ENCODE measurements around the gene KANSL1L. TPM values are rescaled to one million over a fixed set of nuclear protein-coding genes. Genes with fewer than 3 reads are reported as not detected.
A peak's percentile ranks its signal among the peaks of the same experiment; 100 is the strongest.

The KANSL1L gene
- total RNA-seq, 1 donor, result 38.0 TPM

GRCh38 chr2:210027608-210028007 is 143.6 kb downstream of the KANSL1L start:
- Histone ChIP-seq H3K4me3 (ENCODE audit: insufficient read depth, low read length) (no peak overlapping the region), H3K27ac (ENCODE audit: low read depth, low read length) (no peak overlapping the region), H3K4me2 (ENCODE audit: insufficient read depth, low read length) (no peak overlapping the region), H3K4me1 (ENCODE audit: insufficient read depth, low read length) (no peaks in the 10 kb centered on the region), H3K9me3 (ENCODE audit: low read depth, low read length) (no peaks in the 10 kb centered on the region), H4K20me1 (ENCODE audit: insufficient read depth, low read length) (no peaks in the 10 kb centered on the region), H3K79me2 (ENCODE audit: insufficient read depth, low read length) (no peaks in the 10 kb centered on the region), H2AFZ (ENCODE audit: low read length) (no peak overlapping the region), H3K27me3 (ENCODE audit: insufficient read depth, low read length) (no peaks in the 10 kb centered on the region), H3K36me3 (ENCODE audit: insufficient read depth, low read length) (peaks cover 8% of the 10 kb centered on the region)
- no peak for TF ChIP-seq CTCF (IDR thresholded peaks at IDR 0.05; ENCODE audit: extremely low read depth, low read depth, low read length)
- DNase-seq (ENCODE audit: insufficient read length, low spot score, missing footprints), result no peak

- Histone ChIP-seq H3K4me2 (ENCODE audit: insufficient read depth, low read length) (no peak overlapping the region), H3K36me3 (ENCODE audit: insufficient read depth, low read length) (peaks cover 39% of the 10 kb centered on the region), H3K9me3 (ENCODE audit: low read depth, low read length) (no peaks in the 10 kb centered on the region), H2AFZ (ENCODE audit: low read length) (no peak overlapping the region), H3K27ac (ENCODE audit: low read depth, low read length) (no peak overlapping the region), H3K4me1 (ENCODE audit: insufficient read depth, low read length) (no peaks in the 10 kb centered on the region), H3K79me2 (ENCODE audit: insufficient read depth, low read length) (no peaks in the 10 kb centered on the region), H3K4me3 (ENCODE audit: insufficient read depth, low read length) (no peak overlapping the region), H4K20me1 (ENCODE audit: insufficient read depth, low read length) (no peaks in the 10 kb centered on the region), H3K27me3 (ENCODE audit: insufficient read depth, low read length) (no peaks in the 10 kb centered on the region)
- TF ChIP-seq CTCF (IDR thresholded peaks at IDR 0.05; ENCODE audit: extremely low read depth, low read depth, low read length), result no peak
- DNase-seq (ENCODE audit: insufficient read length, low spot score, missing footprints), result peak; percentile 50
These were observed 148.4 kb downstream of the KANSL1L start for GRCh38 chr2:210022824-210023223.

- Histone ChIP-seq H3K4me1 (ENCODE audit: insufficient read depth, low read length) (no peaks in the 10 kb centered on the region), H3K36me3 (ENCODE audit: insufficient read depth, low read length) (peaks cover 60% of the 10 kb centered on the region), H3K27ac (ENCODE audit: low read depth, low read length) (no peak overlapping the region), H3K4me3 (ENCODE audit: insufficient read depth, low read length) (no peak overlapping the region), H3K79me2 (ENCODE audit: insufficient read depth, low read length) (peaks cover 3% of the 10 kb centered on the region), H3K27me3 (ENCODE audit: insufficient read depth, low read length) (no peaks in the 10 kb centered on the region), H2AFZ (ENCODE audit: low read length) (no peak overlapping the region), H3K4me2 (ENCODE audit: insufficient read depth, low read length) (no peak overlapping the region), H4K20me1 (ENCODE audit: insufficient read depth, low read length) (no peaks in the 10 kb centered on the region), H3K9me3 (ENCODE audit: low read depth, low read length) (no peaks in the 10 kb centered on the region)
- TF ChIP-seq CTCF (IDR thresholded peaks at IDR 0.05; ENCODE audit: extremely low read depth, low read depth, low read length), result no peak
- no peak for DNase-seq (ENCODE audit: insufficient read length, low spot score, missing footprints)
These were observed 151.1 kb downstream of the KANSL1L start for GRCh38 chr2:210020138-210020537.

- TF ChIP-seq CTCF (IDR thresholded peaks at IDR 0.05; ENCODE audit: extremely low read depth, low read depth, low read length), result no peak
- Histone ChIP-seq H3K9me3 (ENCODE audit: low read depth, low read length) (no peaks in the 10 kb centered on the region), H3K36me3 (ENCODE audit: insufficient read depth, low read length) (peaks cover 8% of the 10 kb centered on the region), H3K27ac (ENCODE audit: low read depth, low read length) (no peak overlapping the region), H3K4me2 (ENCODE audit: insufficient read depth, low read length) (no peak overlapping the region), H3K79me2 (ENCODE audit: insufficient read depth, low read length) (peaks cover 90% of the 10 kb centered on the region), H3K4me3 (ENCODE audit: insufficient read depth, low read length) (no peak overlapping the region), H3K27me3 (ENCODE audit: insufficient read depth, low read length) (no peaks in the 10 kb centered on the region), H4K20me1 (ENCODE audit: insufficient read depth, low read length) (peaks cover 13% of the 10 kb centered on the region), H3K4me1 (ENCODE audit: insufficient read depth, low read length) (peaks cover 4% of the 10 kb centered on the region), H2AFZ (ENCODE audit: low read length) (no peak overlapping the region)
- no peak for DNase-seq (ENCODE audit: insufficient read length, low spot score, missing footprints)
These were observed 161.3 kb downstream of the KANSL1L start for GRCh38 chr2:210009896-210010295.

Data from osteoblast (primary cell).